HPDE6-E6E7 (cell line): ENCODE measurements around the gene XAGE3.
"Not testable (repeated sequence)": the region's sequence is repeated elsewhere in the genome, so short reads cannot be mapped to it uniquely, and the experiment has no call there.

ENCODE experiments used
- DNase-seq: peaks from one replicate; pipeline ENCODE4 v3.0.0; 2011; ENCODE audit warnings: missing footprints; ENCODE audit errors: extremely low spot score

XAGE3 gene

GRCh38 chrX:52843619-52844018, 24.3 kb downstream of the XAGE3 start:
- DNase-seq: not testable (repeated sequence)

- no peak for DNase-seq
Measured at GRCh38 chrX:52839137-52839536, 28.7 kb downstream of the XAGE3 start.

- DNase-seq: no peak
Measured at GRCh38 chrX:52830551-52830950, 37.3 kb downstream of the XAGE3 start.

- DNase-seq: no peak
Measured at GRCh38 chrX:52824608-52825007, 43.3 kb downstream of the XAGE3 start.

- no peak for DNase-seq
Measured at GRCh38 chrX:52821079-52821760, 46.7 kb downstream of the XAGE3 start.

GRCh38 chrX:52819788-52820187, 48.1 kb downstream of the XAGE3 start:
- DNase-seq: no peak
